HG02678 (cell line): ENCODE data around the gene HID1.
"Not testable (repeated sequence)": the region's sequence is repeated elsewhere in the genome, so short reads cannot be mapped to it uniquely, and the experiment has no call there.

Experiments used
- ATAC-seq: cut with Tn5 transposase; IDR thresholded peaks from one replicate; pipeline ENCODE4 v1.9.1; 2021; ENCODE audit warnings: mild to moderate bottlenecking, moderate library complexity; ENCODE audit not compliant: unreplicated experiment

HID1 gene

GRCh38 chr17:74924250-74924948, 48.2 kb downstream of the HID1 start, which contains the start of gene OTOP2:
Gene OTOP2, plus strand, starts transcription at chr17:74924273. Its CDS starts 360 bp downstream, at chr17:74924633.
- no peak for ATAC-seq

- no peak for ATAC-seq
Measured at GRCh38 chr17:74923538-74924249, 48.9 kb downstream of the HID1 start.

- ATAC-seq, result no peak
Measured at GRCh38 chr17:74922694-74923537, 49.6 kb downstream of the HID1 start, which contains the start of gene USH1G. Gene USH1G, minus strand, starts transcription at chr17:74923255. Its CDS starts 182 bp downstream, at chr17:74923073.

GRCh38 chr17:74922172-74922571, 50.4 kb downstream of the HID1 start:
- ATAC-seq, result no peak

- no peak for ATAC-seq
Measured at GRCh38 chr17:74921769-74922168, 50.8 kb downstream of the HID1 start.

GRCh38 chr17:74921026-74921681, 51.4 kb downstream of the HID1 start:
- no peak for ATAC-seq

GRCh38 chr17:74920642-74921025, 51.9 kb downstream of the HID1 start:
- ATAC-seq, result no peak

- ATAC-seq, result no peak
Measured at GRCh38 chr17:74920306-74920620, 52.3 kb downstream of the HID1 start.

GRCh38 chr17:74919440-74920305, 52.9 kb downstream of the HID1 start:
- no peak for ATAC-seq

GRCh38 chr17:74918906-74919305, 53.7 kb downstream of the HID1 start:
- ATAC-seq, result no peak

- no peak for ATAC-seq
Measured at GRCh38 chr17:74917430-74917829, 55.1 kb downstream of the HID1 start.

- ATAC-seq, result no peak
Measured at GRCh38 chr17:74916851-74917199, 55.7 kb downstream of the HID1 start.

GRCh38 chr17:74916136-74916850, 56.3 kb downstream of the HID1 start:
- ATAC-seq, result no peak

GRCh38 chr17:74911423-74911822, 61.1 kb downstream of the HID1 start:
- not testable (repeated sequence) for ATAC-seq

GRCh38 chr17:74909097-74909496, 63.5 kb downstream of the HID1 start:
- ATAC-seq, result not testable (repeated sequence)

- ATAC-seq, result no peak
Measured at GRCh38 chr17:74907012-74907411, 65.5 kb downstream of the HID1 start.

GRCh38 chr17:74906214-74906793, 66.3 kb downstream of the HID1 start:
- not testable (repeated sequence) for ATAC-seq

GRCh38 chr17:74904687-74905409, 67.7 kb downstream of the HID1 start:
- no peak for ATAC-seq
